Subcutaneous adipose tissue (tissue), 4 donors: Measurements from ENCODE around the gene EGFL7. TPM values are rescaled to one million over a fixed set of nuclear protein-coding genes. Genes with fewer than 3 reads are reported as not detected.

Source experiments
- total RNA-seq, 4 donors: library from RNA; depleted of rRNA; stranded (reverse); fragments of >200 nt; gene quantifications; one replicate each; pipeline ENCODE4 v1.1.0, GENCODE V29; 2016
- TF ChIP-seq, protein P1 (sequence below): fragments of 450-650 bp; IDR thresholded peaks from one replicate; pipeline ENCODE4 v1.5.1; 2016; ENCODE audit warnings: low read depth, mild to moderate bottlenecking, control low read depth, antibody characterized with exemption, moderate library complexity

The EGFL7 gene
- total RNA-seq, 4 donors from 2014 or later, result 47.6 to 161 (median 102) TPM

DNA sequence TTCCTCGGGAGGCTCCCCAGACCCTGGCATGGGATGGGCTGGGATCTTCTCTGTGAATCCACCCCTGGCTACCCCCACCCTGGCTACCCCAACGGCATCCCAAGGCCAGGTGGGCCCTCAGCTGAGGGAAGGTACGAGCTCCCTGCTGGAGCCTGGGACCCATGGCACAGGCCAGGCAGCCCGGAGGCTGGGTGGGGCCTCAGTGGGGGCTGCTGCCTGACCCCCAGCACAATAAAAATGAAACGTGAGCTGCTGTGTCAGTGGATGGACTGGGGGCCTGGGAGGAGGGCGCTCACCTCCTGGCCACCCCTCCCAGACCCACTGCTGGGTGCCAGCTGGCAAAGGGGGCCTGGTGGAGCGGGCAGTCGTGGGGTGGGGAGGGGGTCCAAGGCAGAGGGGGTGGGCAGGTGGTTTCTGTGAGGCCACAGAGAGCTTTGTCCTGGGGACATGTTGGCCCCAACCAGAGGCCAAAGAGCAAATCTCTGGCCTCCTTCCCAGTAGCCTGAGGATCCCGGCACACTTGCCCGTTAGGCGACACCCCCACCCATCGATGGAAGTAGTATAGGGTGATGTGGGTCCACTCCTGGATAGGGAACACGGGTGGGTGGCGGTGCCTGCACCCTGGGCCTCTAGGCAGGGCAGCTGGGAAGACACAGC, 9.8 kb downstream of the EGFL7 start:
- TF ChIP-seq, protein P1, sequence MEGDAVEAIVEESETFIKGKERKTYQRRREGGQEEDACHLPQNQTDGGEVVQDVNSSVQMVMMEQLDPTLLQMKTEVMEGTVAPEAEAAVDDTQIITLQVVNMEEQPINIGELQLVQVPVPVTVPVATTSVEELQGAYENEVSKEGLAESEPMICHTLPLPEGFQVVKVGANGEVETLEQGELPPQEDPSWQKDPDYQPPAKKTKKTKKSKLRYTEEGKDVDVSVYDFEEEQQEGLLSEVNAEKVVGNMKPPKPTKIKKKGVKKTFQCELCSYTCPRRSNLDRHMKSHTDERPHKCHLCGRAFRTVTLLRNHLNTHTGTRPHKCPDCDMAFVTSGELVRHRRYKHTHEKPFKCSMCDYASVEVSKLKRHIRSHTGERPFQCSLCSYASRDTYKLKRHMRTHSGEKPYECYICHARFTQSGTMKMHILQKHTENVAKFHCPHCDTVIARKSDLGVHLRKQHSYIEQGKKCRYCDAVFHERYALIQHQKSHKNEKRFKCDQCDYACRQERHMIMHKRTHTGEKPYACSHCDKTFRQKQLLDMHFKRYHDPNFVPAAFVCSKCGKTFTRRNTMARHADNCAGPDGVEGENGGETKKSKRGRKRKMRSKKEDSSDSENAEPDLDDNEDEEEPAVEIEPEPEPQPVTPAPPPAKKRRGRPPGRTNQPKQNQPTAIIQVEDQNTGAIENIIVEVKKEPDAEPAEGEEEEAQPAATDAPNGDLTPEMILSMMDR, result no peak

DNA sequence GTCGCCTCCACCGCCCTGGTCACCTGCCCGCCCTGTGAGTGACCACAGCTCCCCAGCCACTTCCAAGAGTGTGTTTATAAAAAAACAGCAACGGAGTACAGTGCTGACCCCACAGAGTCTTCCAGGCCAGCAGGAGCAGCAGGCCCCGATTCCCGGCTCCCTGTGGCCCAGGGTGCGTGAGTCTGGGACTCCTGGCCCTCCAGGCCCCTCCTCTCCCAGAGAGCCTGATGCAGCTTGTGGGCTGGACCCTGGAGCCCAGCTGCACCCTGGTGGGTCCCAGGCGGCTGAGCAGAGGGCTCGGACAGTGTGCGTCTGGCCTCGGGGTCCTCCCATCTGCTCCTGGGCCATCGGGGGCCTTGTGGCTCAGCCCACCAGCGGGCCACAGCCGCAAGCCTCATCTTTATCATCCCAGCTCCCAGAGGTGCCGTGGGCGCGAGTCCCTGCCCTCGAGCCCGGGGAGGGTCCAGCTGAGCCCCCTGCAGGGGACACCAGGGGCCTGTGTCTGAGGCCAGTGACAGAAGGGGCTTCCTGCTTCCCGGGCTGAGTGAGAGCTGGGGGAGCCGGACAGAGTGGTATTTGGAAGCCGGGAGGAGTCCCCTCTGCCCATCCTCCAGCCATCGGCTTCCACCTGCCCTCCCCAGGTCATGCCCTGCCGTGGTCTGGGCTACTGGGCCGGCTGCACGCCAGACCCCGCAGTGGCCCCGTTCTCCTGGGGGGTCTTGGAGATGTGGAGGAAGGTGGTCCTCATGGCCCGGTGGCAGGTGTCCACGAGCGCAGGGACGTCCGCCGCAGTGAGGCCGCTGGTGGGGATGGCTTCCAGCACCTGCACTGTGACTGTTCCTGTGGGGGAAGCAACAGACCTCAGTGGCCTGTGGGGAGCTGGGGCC, 10.6 kb downstream of the EGFL7 start:
- TF ChIP-seq, protein P1, result no peak

DNA sequence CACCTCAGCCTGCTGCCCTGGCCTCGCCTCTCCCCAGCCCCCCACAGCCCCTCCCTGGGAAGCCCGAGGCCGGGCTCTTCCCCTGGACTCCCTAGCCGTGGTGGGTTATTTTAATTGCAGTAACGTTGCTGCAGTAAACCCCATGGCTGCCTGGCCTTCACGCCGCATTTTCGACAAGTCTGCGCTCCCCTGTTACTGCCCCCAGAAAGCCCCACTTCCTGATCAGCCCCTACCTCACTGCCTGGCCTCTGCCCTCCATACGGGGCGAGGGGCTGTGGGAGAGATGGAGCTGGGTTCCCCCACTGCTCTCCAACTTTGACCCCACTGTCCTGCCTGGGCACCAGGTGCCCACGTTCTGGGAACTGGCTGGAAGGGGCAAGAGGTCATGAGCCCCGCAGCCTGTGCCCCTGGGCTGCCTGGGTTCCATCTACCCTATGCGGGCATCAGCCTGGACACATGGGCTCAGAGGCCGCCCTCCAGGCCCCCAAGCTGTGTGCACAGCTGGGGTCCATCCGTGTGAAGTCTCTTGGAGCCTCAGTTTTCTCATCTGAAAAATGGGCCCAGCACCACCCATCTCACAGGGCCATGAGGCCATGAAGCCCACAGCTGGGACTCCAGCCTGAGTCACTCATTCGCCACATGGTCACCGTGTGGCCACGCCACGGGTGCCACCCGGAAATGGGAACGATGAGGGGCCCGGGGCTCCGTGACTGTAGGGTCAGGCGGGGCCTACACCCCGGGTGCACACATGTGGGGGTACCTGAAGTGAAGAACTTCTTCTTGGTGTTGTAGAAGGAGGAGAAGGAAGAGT, 11.5 kb downstream of the EGFL7 start:
- TF ChIP-seq, protein P1, result no peak

DNA sequence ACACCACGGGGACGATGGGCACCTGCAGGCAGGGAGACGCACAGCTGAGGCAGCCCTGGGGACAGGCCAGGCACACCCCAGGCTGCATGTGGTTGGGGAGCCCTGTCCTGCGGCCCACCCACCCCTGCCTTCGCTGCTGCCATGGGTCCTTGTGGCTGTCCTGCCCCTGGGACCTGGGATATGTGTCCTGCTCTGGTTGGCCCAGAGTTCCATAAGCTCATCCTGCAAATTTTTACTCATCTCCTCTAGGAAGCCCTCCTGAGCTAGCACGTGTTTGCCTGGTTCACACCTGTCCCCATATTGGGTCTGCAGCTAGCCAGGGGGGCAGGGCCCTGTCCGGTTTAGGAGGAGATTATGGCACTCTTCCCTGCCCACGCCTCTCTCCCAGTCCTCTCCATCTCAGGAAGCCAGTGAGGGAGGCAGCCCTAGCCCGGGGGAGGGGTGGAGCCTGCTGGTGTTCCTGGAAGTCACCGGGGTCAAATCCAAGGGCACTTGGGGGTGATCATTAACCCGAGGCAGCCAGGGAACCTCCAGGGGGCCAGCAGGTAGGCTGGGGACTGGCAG, 12.2 kb downstream of the EGFL7 start:
- TF ChIP-seq, protein P1, result no peak

DNA sequence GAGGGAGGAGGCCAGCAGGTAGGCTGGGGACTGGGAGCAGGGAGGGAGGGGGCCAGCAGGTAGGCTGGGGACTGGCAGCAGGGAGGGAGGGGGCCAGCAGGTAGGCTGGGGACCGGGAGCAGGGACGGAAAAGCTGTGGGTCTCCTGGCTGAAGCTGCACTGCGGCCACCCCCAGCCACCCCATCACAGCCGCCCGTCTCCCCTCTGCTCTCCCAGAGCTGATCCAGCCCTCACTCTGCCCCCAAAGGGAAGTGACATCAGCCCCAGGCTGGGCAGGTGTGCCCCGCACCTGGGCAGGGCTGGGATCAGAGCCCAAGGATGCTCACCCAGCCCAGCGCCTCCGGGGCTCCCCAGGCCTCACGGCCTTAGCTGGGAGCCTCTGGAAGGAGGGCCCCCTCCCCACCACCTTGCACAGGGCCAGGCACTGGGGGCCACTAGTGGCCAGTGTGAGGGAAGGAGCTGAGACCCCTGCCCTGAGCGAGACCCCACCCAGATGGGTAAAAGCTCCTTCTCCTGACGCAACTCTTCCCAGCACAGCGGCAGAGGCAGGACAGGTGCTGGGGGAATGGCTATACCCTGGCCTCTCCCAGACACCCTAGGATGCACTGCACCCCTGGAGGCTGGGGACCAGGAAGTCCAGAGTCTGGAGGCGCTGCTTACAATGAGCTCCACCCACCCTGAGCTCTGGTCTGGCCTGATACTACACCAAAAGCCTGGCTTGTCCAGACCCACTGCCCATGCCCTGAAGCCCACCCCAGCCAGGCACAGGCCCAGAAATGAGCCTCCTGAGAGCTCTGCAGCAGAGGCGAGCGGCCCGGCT, 13.0 kb downstream of the EGFL7 start:
- TF ChIP-seq, protein P1, result no peak

- TF ChIP-seq, protein P1, result no peak
Observed at GRCh38 chr9:136676297-136676794, 13.6 kb downstream of the EGFL7 start.
